ENCODE results near the gene ABHD17A. TPM values are rescaled to one million over a fixed set of nuclear protein-coding genes. Genes with fewer than 3 reads are reported as not detected.

ABHD17A gene
- total RNA-seq, 4 donors from 2014 or later: 86.8 to 134 (median 91.4) TPM

DNA sequence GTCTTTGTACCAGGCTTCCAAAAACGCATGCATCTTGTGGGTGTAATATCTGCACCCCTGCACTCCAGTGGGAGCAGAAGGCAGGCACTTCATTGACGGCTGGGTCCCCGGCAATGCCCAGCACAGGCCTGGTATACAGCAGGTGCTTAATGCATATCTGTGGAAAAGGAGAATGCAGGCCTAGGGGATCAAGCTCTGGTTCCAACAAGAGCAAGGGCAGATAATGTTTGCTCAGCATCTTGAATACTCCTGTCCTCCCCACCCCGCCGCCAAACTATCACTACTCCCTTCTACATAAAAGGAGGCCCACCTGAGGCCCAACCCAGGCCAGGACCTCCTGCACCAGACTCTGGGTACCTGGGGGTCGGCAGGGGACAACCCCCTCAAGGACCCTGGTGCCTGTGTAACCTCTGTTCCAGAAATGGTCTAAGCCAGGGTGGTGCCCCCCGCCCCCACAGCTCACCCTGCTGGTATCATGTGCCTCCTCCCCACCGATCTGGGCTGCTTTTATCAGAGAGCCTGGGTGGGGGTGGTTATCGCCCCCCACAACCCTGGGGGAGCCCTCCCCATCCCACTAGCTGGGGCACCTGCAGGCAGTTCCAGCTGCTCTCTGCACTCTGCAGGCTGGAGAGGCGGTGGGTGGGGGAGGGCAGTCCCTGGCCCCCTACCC is 26.7 kb downstream of the ABHD17A start:
- 69 to 93% methylated on average over 4 to 8 of the region's 10 CpGs for WGBS, 2 donors
- H3K27me3 ChIP-seq: no peaks in the 10 kb centered on the region
- intact Hi-C loops (cut with DNase I): no loop called here

DNA sequence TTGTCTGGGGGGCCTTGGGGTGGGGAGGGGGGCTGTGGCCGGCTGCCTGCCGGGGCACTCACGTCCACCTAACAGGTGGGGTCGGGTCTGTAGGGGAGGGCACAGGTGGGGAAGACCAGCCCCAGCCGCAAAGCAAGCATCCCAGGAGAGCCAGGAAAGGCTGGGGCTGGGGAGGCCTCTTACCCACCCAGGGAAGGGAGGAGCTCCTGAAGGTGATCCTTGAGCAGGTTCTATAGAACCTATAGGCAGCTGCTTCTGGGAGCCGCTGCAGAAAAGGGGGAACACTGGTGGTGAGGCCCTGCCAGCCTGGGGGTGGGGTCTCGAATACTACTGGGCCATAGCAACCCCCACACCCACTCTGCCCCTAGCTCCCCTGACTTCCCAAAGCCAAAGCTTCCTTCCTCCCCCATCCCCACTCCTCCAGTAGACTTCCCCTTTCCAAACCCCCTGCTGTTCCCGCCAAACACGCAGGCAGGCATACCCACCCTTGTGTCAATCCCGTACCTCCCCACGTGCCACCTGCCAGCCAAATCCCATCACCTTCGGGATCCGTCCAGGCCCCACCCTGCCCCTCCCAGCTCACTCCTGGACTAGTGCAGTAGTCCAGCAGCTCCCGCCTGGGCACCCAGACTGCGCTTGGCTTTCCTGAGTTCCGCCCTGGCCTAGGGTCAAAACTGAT is 27.5 kb downstream of the ABHD17A start:
- WGBS, 2 donors: 63 to 74% methylated on average over 12 to 14 of the region's 16 CpGs
- peak overlapping the region in 1 of 3 donors; percentile 32 for H3K4me3 ChIP-seq (replicated peaks in 1 of 3)
- TF ChIP-seq POLR2A (IDR thresholded peaks at IDR 0.05): no peak
- TF ChIP-seq, protein P1, sequence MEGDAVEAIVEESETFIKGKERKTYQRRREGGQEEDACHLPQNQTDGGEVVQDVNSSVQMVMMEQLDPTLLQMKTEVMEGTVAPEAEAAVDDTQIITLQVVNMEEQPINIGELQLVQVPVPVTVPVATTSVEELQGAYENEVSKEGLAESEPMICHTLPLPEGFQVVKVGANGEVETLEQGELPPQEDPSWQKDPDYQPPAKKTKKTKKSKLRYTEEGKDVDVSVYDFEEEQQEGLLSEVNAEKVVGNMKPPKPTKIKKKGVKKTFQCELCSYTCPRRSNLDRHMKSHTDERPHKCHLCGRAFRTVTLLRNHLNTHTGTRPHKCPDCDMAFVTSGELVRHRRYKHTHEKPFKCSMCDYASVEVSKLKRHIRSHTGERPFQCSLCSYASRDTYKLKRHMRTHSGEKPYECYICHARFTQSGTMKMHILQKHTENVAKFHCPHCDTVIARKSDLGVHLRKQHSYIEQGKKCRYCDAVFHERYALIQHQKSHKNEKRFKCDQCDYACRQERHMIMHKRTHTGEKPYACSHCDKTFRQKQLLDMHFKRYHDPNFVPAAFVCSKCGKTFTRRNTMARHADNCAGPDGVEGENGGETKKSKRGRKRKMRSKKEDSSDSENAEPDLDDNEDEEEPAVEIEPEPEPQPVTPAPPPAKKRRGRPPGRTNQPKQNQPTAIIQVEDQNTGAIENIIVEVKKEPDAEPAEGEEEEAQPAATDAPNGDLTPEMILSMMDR (IDR thresholded peaks at IDR 0.05): no peak
- H3K36me3 ChIP-seq: no peaks in the 10 kb centered on the region
- H3K9me3 ChIP-seq: no peaks in the 10 kb centered on the region
- no peaks in the 10 kb centered on the region for H3K27me3 ChIP-seq
- DNase-seq: no peak
- peak overlapping the region; percentile 77 to 80 (median 78) for H3K27ac ChIP-seq
- intact Hi-C loops (cut with DNase I): no loop called here
- peaks cover 33 to 69% of the 10 kb centered on the region in 2 donors for H3K4me1 ChIP-seq

More for the DNA sequence above, 26.7 kb downstream of the ABHD17A start:
- no peak overlapping the region for H3K4me3 ChIP-seq (replicated peaks in 1 of 3)
- DNase-seq: no peak
- peaks cover 31 to 65% of the 10 kb centered on the region in 2 donors for H3K4me1 ChIP-seq
- H3K9me3 ChIP-seq: no peaks in the 10 kb centered on the region
- no peak overlapping the region for H3K27ac ChIP-seq
- TF ChIP-seq POLR2A (IDR thresholded peaks at IDR 0.05): no peak
- TF ChIP-seq, protein P1 (IDR thresholded peaks at IDR 0.05): no peak
- H3K36me3 ChIP-seq: no peaks in the 10 kb centered on the region

DNA sequence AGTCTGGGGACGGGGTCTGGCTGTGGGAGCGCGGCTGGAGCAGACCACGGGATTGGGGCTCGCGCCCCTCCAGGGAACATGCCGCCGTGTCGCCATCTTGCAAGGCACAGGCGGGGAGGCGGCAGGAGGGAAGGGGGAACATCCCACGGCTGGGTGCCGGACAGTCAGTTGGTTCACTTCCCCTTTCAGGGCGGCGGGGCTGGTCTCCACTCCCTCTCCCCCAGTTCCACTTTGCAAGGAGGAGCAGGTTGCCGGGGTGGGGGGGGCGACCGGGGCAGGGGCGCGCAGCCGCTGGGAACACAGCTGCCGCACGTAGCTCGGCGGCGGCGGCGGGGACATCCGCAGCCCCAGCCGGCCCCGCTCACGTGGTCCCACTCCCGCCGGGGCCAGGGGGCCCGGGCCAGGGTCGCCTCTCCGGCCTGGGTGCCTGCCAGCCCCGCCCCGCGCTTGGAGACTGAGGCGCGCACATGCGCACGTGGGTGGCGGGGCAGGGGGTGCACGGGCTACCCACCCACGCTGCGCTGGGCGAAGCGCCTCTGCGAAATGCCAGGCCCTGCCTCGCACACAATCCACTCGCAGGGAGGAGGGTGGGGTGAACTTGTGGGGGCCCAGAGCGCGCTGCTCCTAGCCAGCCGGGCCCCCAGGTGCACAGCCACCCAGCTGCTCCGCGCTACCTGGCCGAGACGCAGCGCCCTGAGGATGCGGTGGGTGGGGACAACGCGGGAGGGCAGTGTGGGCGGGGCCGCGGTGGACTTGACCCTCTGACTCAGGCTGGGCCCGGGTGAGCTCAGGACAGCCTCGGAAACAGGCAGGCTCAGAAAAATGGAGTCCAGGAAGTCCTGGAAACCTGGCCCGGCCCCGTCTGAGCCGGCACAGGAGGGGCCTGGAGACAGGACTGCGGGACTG is 28.3 kb downstream of the ABHD17A start:
- WGBS, 2 donors: 1% methylated on average over 14 of the region's 73 CpGs; no CpG with 5 or more reads in 1 of the 2 donors
- Histone ChIP-seq H3K4me1 (peaks cover 26 to 63% of the 10 kb centered on the region in 2 donors), H3K27me3 (no peaks in the 10 kb centered on the region), H3K4me3 (replicated peaks in 1 of 3) (peak overlapping the region in 1 of 3 donors; percentile 32), H3K36me3 (no peaks in the 10 kb centered on the region), H3K27ac (peak overlapping the region; percentile 78 to 80 (median 78)), H3K9me3 (no peaks in the 10 kb centered on the region)
- peak; percentile 84 to 91 for DNase-seq
- TF ChIP-seq POLR2A (IDR thresholded peaks at IDR 0.05): no peak
- TF ChIP-seq, protein P1 (IDR thresholded peaks at IDR 0.05): no peak
- intact Hi-C loops (cut with DNase I): no loop called here

DNA sequence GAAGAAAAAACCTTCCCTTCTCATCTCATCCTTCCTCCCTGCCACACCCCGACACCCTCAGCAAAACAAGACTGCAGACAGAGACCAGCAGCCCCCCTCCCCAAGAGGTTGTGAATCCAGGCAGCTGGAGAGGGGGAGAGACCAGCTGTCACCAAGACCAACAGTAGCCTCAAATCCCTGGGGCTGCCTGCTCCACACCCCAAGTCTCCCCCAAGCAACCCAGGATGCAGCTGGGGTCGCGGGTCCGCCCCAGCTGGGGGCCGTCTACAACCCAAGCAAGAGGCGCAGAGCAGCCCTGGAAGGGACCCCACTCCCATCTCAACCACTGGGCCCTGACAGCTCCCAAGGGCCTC is 29.0 kb downstream of the ABHD17A start:
- Histone ChIP-seq H3K27me3 (no peaks in the 10 kb centered on the region), H3K9me3 (no peaks in the 10 kb centered on the region), H3K27ac (peak overlapping the region; percentile 74 to 78 (median 78)), H3K4me3 (replicated peaks in 1 of 3) (no peak overlapping the region), H3K36me3 (no peaks in the 10 kb centered on the region), H3K4me1 (peaks cover 23 to 57% of the 10 kb centered on the region in 2 donors)
- no peak for DNase-seq
- TF ChIP-seq, protein P1 (IDR thresholded peaks at IDR 0.05): no peak
- TF ChIP-seq POLR2A (IDR thresholded peaks at IDR 0.05): no peak
- 48 to 50% methylated on average over 5 to 6 of the region's 6 CpGs for WGBS, 2 donors
- intact Hi-C loops (cut with DNase I): no loop called here
